Measurements from ENCODE around the gene NFU1.

DNA sequence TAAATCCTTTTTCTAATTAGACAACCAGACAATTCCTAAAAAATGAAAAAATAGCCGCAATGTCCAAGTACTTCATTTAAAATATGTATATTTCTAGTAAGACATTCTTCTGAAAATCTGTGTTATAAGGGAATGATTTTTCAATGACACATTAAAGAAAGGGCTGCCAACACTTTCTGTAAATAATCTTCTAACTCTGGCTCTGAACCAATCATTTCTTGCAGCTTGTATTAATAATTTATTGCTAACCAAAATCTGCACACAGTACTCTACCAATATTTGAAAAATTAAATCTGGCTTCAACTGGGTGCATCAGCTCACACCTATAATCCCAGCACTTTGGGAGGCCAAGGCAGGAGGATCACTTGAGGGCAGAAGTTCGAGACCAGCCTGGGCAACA lies 8.3 kb downstream of the NFU1 start:
- TF ChIP-seq MEF2D (CRISPR knock-in tag; IDR thresholded peaks at IDR 0.05) (no peak), REL (CRISPR knock-in tag; conservative IDR thresholded peaks at IDR 0.05) (no peak), MXI1 (IDR thresholded peaks at IDR 0.05; ENCODE audit: borderline replicate concordance, low read depth, low read length) (no peak)
- TF ChIP-seq, protein P1, sequence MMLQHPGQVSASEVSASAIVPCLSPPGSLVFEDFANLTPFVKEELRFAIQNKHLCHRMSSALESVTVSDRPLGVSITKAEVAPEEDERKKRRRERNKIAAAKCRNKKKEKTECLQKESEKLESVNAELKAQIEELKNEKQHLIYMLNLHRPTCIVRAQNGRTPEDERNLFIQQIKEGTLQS (CRISPR knock-in tag; IDR thresholded peaks at IDR 0.05): no peak

Data from HepG2 (cell line).